Neutrophil (primary cell): ENCODE measurements around the gene TMEM132D.

Source experiments
- H3K27ac ChIP-seq: fragments of 200-600 bp; sonication (generic); 2 replicates; pipeline ENCODE4 v1.5.1; 2016; ENCODE audit warnings: mild to moderate bottlenecking, moderate library complexity
- H3K27me3 ChIP-seq: fragments of 200-600 bp; sonication (generic); 2 replicates; pipeline ENCODE4 v1.6.0; 2016; ENCODE audit warnings: mild to moderate bottlenecking
- H3K36me3 ChIP-seq: fragments of 200-600 bp; sonication (generic); 2 replicates; pipeline ENCODE4 v1.5.1; 2017
- H3K4me1 ChIP-seq, 2 experiments: fragments of 200-600 bp in 1 of 2; sonication (generic) in 1 of 2; 1 replicate in 1 of 2; 2 replicates in 1 of 2; pipeline versions ENCODE4 v1.5.1 to v1.6.1; 2013 to 2016; ENCODE audit warnings: low read depth in 1 of 2, low read length in 1 of 2, mild to moderate bottlenecking in 1 of 2, moderate library complexity in 1 of 2; ENCODE audit not compliant: control insufficient read depth in 1 of 2, insufficient read depth in 1 of 2
- H3K4me3 ChIP-seq, 2 experiments: fragments of 200-600 bp in 1 of 2; sonication (generic) in 1 of 2; 1 replicate in 1 of 2; 2 replicates in 1 of 2; pipeline ENCODE4 v1.5.1; 2013 to 2016; ENCODE audit warnings: low read depth in 1 of 2, low read length in 1 of 2, mild to moderate bottlenecking in 1 of 2, moderate library complexity in 1 of 2
- H3K9me3 ChIP-seq: fragments of 200-600 bp; sonication (generic); 2 replicates; pipeline ENCODE4 v1.5.1; 2016
- TF ChIP-seq, protein P1 (sequence below): fragments of 200-600 bp; sonication (generic); IDR thresholded peaks from 2 replicates; pipeline ENCODE4 v1.5.1; 2016; ENCODE audit warnings: antibody characterized with exemption

Gene TMEM132D

DNA sequence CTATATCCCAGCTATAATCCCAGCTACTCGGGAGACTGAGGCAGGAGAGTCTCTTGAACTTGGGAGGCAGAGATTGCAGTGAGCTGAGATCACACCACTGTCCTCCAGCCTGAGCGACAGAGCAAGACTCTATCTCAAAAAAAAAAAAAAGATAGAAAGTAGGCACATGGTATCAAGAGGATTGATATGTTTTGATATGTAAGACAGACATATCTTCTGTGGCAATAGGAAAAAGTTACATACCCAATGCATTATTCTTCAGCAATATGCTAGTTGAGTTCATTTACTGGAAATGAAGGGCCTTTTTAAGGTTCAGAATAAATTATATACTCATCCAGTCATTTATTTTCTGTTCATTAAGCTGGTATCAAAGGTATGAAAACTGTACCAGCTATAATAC, 657.2 kb downstream of the TMEM132D start:
- Histone ChIP-seq H3K27ac (no peak overlapping the region), H3K9me3 (no peaks in the 10 kb centered on the region), H3K36me3 (no peaks in the 10 kb centered on the region), H3K4me1 (no peaks in the 10 kb centered on the region), H3K27me3 (no peaks in the 10 kb centered on the region), H3K4me3 (no peak overlapping the region)
- TF ChIP-seq, protein P1, sequence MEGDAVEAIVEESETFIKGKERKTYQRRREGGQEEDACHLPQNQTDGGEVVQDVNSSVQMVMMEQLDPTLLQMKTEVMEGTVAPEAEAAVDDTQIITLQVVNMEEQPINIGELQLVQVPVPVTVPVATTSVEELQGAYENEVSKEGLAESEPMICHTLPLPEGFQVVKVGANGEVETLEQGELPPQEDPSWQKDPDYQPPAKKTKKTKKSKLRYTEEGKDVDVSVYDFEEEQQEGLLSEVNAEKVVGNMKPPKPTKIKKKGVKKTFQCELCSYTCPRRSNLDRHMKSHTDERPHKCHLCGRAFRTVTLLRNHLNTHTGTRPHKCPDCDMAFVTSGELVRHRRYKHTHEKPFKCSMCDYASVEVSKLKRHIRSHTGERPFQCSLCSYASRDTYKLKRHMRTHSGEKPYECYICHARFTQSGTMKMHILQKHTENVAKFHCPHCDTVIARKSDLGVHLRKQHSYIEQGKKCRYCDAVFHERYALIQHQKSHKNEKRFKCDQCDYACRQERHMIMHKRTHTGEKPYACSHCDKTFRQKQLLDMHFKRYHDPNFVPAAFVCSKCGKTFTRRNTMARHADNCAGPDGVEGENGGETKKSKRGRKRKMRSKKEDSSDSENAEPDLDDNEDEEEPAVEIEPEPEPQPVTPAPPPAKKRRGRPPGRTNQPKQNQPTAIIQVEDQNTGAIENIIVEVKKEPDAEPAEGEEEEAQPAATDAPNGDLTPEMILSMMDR, result no peak

DNA sequence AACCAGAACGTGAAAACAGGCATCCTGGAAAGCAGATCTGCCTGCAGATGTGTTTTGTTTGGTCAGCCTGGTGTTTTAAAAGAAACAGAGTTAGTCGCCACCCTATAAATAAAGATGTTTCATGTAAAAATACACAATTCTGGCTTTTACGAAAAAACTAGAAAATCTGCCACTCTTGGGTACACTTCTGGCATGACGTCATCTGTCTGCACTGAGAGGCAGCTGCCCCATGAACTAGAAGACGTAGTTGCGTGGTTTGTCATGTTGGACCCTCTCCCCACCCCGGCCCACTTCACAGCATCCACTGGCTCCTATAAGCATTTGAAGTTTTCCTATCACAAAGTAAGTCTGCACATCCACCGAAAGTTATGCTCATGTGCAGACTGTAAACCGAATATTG, 658.1 kb downstream of the TMEM132D start:
- no peaks in the 10 kb centered on the region for H3K27me3 ChIP-seq
- no peaks in the 10 kb centered on the region for H3K4me1 ChIP-seq
- no peaks in the 10 kb centered on the region for H3K9me3 ChIP-seq

DNA sequence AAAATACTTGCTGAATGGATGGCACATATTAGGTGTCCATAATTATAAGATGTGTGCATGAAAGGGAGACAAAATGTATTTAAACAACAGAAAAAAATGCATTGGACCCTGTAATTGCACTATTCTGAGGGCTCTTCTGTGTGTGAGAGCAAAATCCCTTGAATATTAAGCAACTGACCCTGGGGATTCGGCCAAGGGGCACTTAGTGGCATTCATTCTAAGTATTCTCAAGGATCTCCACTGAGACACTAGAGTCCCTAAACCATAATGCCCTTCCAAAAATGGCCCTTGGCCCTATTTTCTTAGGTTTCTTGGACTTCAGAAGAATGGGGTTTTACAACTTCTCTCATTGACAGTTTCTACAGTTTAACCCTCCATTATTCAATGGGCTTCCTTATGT, 662.0 kb downstream of the TMEM132D start:
- no peaks in the 10 kb centered on the region for H3K9me3 ChIP-seq
- no peaks in the 10 kb centered on the region for H3K27me3 ChIP-seq
- no peaks in the 10 kb centered on the region for H3K4me1 ChIP-seq
- no peaks in the 10 kb centered on the region for H3K36me3 ChIP-seq
- TF ChIP-seq, protein P1, result no peak
- H3K27ac ChIP-seq, result no peak overlapping the region
- no peak overlapping the region for H3K4me3 ChIP-seq

More for the DNA sequence above, 658.1 kb downstream of the TMEM132D start:
- H3K4me3 ChIP-seq, result no peak overlapping the region
- H3K27ac ChIP-seq, result no peak overlapping the region
- H3K36me3 ChIP-seq, result no peaks in the 10 kb centered on the region
- TF ChIP-seq, protein P1, result no peak

- no peaks in the 10 kb centered on the region for H3K4me1 ChIP-seq
- H3K4me3 ChIP-seq, result no peak overlapping the region
- H3K9me3 ChIP-seq, result no peaks in the 10 kb centered on the region
- TF ChIP-seq, protein P1, result no peak
- H3K27ac ChIP-seq, result no peak overlapping the region
- H3K27me3 ChIP-seq, result no peaks in the 10 kb centered on the region
- no peaks in the 10 kb centered on the region for H3K36me3 ChIP-seq
Observed at GRCh38 chr12:129237881-129238280, 665.9 kb downstream of the TMEM132D start.

GRCh38 chr12:129234209-129234608, 669.6 kb downstream of the TMEM132D start:
- TF ChIP-seq, protein P1, result no peak
- Histone ChIP-seq H3K27ac (no peak overlapping the region), H3K9me3 (no peaks in the 10 kb centered on the region), H3K4me1 (no peaks in the 10 kb centered on the region), H3K36me3 (no peaks in the 10 kb centered on the region), H3K4me3 (no peak overlapping the region), H3K27me3 (no peaks in the 10 kb centered on the region)

GRCh38 chr12:129231491-129231890, 672.3 kb downstream of the TMEM132D start:
- Histone ChIP-seq H3K27ac (no peak overlapping the region), H3K9me3 (no peaks in the 10 kb centered on the region), H3K36me3 (no peaks in the 10 kb centered on the region), H3K27me3 (no peaks in the 10 kb centered on the region), H3K4me1 (no peaks in the 10 kb centered on the region), H3K4me3 (no peak overlapping the region)
- TF ChIP-seq, protein P1, result no peak
